WI38 (cell line): ENCODE results near the gene SEMA6D.

Experiments used
- H3K4me3 ChIP-seq: 2 replicates; pipeline ENCODE4 v1.5.1; 2011; ENCODE audit warnings: low read depth, mild to moderate bottlenecking, control low read depth, low read length
- CTCF ChIP-seq: IDR thresholded peaks from 2 replicates; pipeline ENCODE4 v1.5.1; 2012; ENCODE audit warnings: low read depth, mild to moderate bottlenecking, control low read depth, low read length

SEMA6D gene

DNA sequence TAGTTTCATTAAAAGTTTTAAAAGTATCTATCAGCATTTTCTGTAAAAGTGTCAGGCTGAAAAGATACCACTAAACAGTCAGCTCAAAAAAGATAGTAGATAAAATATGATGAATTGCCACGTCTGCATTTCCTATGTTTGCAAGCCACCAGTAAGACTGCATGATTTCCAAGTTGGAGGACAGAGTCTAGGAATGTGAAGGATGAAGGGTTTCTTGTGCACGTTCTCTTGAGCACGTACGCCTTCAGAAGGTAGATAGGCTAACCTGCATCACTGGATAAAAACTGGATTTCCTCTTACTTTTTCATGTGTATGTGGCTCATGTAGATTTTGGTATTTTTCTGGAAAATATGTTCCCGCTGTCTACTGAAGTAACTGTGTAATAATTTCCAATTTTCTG lies 9.9 kb upstream of the SEMA6D start:
- no peak for TF ChIP-seq CTCF
- H3K4me3 ChIP-seq, result no peak overlapping the region

GRCh38 chr15:47708161-47708980 lies 8.9 kb upstream of the SEMA6D start:
- no peak overlapping the region for H3K4me3 ChIP-seq
- TF ChIP-seq CTCF, result no peak

GRCh38 chr15:47711655-47712054 lies 5.7 kb upstream of the SEMA6D start:
- peak; percentile 43; the same call in 1 of the 2 replicates for TF ChIP-seq CTCF
- H3K4me3 ChIP-seq, result no peak overlapping the region

DNA sequence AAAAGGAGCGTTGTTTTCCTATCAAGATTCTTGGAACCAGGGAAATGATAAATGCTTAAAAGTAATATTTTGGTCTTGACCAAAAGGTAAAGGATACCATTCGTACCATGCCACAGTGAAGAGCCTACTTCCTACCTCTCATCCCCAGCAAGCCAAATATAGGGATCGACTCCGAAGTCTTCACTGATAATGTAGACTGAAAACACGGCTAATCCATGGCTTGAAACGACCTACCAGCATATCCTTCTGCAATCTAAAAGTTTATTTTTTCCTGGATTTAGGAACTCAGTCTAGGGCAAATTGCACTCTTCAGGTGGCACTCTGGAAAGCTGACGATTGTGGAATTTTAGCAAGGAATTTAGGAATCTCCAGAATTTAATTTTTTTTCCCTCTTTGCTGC lies 1.9 kb upstream of the SEMA6D start:
- no peak overlapping the region for H3K4me3 ChIP-seq
- no peak for TF ChIP-seq CTCF

GRCh38 chr15:47715856-47716445 lies 1.4 kb upstream of the SEMA6D start:
- no peak for TF ChIP-seq CTCF
- no peak overlapping the region; the same call in 1 of the 2 replicates for H3K4me3 ChIP-seq

- peak overlapping the region; percentile 75 for H3K4me3 ChIP-seq
- no peak for TF ChIP-seq CTCF
Observed at GRCh38 chr15:47716516-47716915, 789 bp upstream of the SEMA6D start.
